ENCODE data around the gene PLXNA2.

DNA sequence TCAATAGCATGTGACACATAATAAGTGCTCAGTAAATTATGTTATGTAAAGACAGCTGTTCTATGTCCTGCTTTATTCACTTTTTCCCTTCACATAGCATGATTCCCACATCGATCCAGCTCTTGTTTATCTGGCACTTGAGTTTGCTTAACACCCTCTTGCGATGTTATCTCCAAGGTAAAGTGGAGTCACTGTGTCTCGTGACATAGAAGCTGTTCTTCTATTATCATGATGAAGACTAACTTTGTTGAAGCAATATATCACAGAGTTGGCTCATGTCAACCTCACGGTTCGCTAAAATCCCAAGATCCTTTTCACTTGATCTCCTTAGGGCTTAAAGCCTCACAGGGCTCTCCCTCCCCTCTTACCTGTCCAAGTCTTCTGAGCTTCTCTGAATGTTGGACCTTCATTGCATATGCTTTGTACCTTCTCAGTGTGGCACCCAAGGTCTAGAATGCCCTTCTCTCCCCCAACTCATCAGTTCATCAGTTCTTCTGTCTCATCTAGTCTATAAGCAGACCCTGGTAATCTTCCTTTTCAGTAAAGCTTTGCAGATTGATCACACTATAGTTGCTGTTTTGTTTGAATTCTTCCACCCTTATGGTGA, 38.0 kb downstream of the PLXNA2 start:
- TF ChIP-seq, protein P1, sequence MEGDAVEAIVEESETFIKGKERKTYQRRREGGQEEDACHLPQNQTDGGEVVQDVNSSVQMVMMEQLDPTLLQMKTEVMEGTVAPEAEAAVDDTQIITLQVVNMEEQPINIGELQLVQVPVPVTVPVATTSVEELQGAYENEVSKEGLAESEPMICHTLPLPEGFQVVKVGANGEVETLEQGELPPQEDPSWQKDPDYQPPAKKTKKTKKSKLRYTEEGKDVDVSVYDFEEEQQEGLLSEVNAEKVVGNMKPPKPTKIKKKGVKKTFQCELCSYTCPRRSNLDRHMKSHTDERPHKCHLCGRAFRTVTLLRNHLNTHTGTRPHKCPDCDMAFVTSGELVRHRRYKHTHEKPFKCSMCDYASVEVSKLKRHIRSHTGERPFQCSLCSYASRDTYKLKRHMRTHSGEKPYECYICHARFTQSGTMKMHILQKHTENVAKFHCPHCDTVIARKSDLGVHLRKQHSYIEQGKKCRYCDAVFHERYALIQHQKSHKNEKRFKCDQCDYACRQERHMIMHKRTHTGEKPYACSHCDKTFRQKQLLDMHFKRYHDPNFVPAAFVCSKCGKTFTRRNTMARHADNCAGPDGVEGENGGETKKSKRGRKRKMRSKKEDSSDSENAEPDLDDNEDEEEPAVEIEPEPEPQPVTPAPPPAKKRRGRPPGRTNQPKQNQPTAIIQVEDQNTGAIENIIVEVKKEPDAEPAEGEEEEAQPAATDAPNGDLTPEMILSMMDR (IDR thresholded peaks at IDR 0.05): no peak
- TF ChIP-seq POLR2A (IDR thresholded peaks at IDR 0.05; ENCODE audit: low read length) (no peak), MYC (IDR thresholded peaks at IDR 0.05; ENCODE audit: borderline replicate concordance, low read length) (no peak), KDM5A (IDR thresholded peaks at IDR 0.05) (no peak), HOXA7 (CRISPR knock-in tag; IDR thresholded peaks at IDR 0.05) (no peak)
- TF ChIP-seq, protein P2, sequence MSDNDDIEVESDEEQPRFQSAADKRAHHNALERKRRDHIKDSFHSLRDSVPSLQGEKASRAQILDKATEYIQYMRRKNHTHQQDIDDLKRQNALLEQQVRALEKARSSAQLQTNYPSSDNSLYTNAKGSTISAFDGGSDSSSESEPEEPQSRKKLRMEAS (IDR thresholded peaks at IDR 0.05): no peak
